Measurements from ENCODE around the gene LRRC45.

The LRRC45 gene

GRCh38 chr17:82051776-82052637, 28.9 kb downstream of the LRRC45 start, which contains the start of the genes GPS1 and RFNG:
TSS of gene GPS1 (plus strand) at chr17:82051898. CDS start at chr17:82051932, 34 bp downstream.
TSS of gene RFNG (minus strand) at chr17:82051811. CDS start at chr17:82051766, 45 bp downstream.
- DNase-seq (ENCODE audit: low spot score): peak; percentile 95

- no peak for DNase-seq (ENCODE audit: low spot score)
Observed at GRCh38 chr17:82052638-82053059, 29.5 kb downstream of the LRRC45 start.

GRCh38 chr17:82053130-82053529, 30.0 kb downstream of the LRRC45 start:
- DNase-seq (ENCODE audit: low spot score): no peak

- DNase-seq (ENCODE audit: low spot score): no peak
Observed at GRCh38 chr17:82053556-82054263, 30.6 kb downstream of the LRRC45 start.

GRCh38 chr17:82054351-82055022, 31.4 kb downstream of the LRRC45 start:
- no peak for DNase-seq (ENCODE audit: low spot score)

GRCh38 chr17:82055023-82055964, 32.2 kb downstream of the LRRC45 start:
- DNase-seq (ENCODE audit: low spot score): no peak

- no peak for DNase-seq (ENCODE audit: low spot score)
Observed at GRCh38 chr17:82055965-82056728, 33.0 kb downstream of the LRRC45 start.

- DNase-seq (ENCODE audit: low spot score): no peak
Observed at GRCh38 chr17:82056729-82057621, 33.9 kb downstream of the LRRC45 start.

- no peak for DNase-seq (ENCODE audit: low spot score)
Observed at GRCh38 chr17:82058230-82058854, 35.2 kb downstream of the LRRC45 start.

GRCh38 chr17:82058855-82059249, 35.7 kb downstream of the LRRC45 start:
- DNase-seq (ENCODE audit: low spot score): no peak

- DNase-seq (ENCODE audit: low spot score): no peak
Observed at GRCh38 chr17:82059272-82060000, 36.3 kb downstream of the LRRC45 start.

GRCh38 chr17:82060001-82060380, 36.9 kb downstream of the LRRC45 start:
- no peak for DNase-seq (ENCODE audit: low spot score)

GRCh38 chr17:82060614-82061013, 37.5 kb downstream of the LRRC45 start:
- DNase-seq (ENCODE audit: low spot score): no peak

- no peak for DNase-seq (ENCODE audit: low spot score)
Observed at GRCh38 chr17:82061047-82061925, 38.2 kb downstream of the LRRC45 start.

GRCh38 chr17:82062076-82062983, 39.2 kb downstream of the LRRC45 start:
- no peak for DNase-seq (ENCODE audit: low spot score)

GRCh38 chr17:82062984-82063368, 39.9 kb downstream of the LRRC45 start:
- DNase-seq (ENCODE audit: low spot score): no peak

Measured in HuH-7 (cell line).